ENCODE results near the gene TESPA1. TPM values are rescaled to one million over a fixed set of nuclear protein-coding genes. Genes with fewer than 3 reads are reported as not detected.

Gene TESPA1
- total and polyA plus RNA-seq, 7 donors: 0.08 to 0.87 (median 0.54) TPM; not detected in 2

- no peaks in the 10 kb centered on the region for H3K27me3 ChIP-seq (ENCODE audit: insufficient read depth in 3 of 3, low read length in 2 of 3)
- intact Hi-C loops (cut with DNase I): no loop called here
- H3K27ac ChIP-seq: no peak overlapping the region
- H3K4me3 ChIP-seq: no peak overlapping the region
- TF ChIP-seq, protein P1, sequence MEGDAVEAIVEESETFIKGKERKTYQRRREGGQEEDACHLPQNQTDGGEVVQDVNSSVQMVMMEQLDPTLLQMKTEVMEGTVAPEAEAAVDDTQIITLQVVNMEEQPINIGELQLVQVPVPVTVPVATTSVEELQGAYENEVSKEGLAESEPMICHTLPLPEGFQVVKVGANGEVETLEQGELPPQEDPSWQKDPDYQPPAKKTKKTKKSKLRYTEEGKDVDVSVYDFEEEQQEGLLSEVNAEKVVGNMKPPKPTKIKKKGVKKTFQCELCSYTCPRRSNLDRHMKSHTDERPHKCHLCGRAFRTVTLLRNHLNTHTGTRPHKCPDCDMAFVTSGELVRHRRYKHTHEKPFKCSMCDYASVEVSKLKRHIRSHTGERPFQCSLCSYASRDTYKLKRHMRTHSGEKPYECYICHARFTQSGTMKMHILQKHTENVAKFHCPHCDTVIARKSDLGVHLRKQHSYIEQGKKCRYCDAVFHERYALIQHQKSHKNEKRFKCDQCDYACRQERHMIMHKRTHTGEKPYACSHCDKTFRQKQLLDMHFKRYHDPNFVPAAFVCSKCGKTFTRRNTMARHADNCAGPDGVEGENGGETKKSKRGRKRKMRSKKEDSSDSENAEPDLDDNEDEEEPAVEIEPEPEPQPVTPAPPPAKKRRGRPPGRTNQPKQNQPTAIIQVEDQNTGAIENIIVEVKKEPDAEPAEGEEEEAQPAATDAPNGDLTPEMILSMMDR (IDR thresholded peaks at IDR 0.05): no peak
- 51 to 61% (median 54%) methylated on average over 5 of the region's 5 CpGs for WGBS, 3 donors
- no peaks in the 10 kb centered on the region for H3K36me3 ChIP-seq (ENCODE audit: insufficient read depth in 1 of 2, low read depth in 1 of 2)
- no peaks in the 10 kb centered on the region for H3K9me3 ChIP-seq
- H3K4me1 ChIP-seq: no peaks in the 10 kb centered on the region
- DNase-seq (no peak), ATAC-seq (no peak)
Observed at GRCh38 chr12:54935235-54935951, 49.2 kb downstream of the TESPA1 start.

DNA sequence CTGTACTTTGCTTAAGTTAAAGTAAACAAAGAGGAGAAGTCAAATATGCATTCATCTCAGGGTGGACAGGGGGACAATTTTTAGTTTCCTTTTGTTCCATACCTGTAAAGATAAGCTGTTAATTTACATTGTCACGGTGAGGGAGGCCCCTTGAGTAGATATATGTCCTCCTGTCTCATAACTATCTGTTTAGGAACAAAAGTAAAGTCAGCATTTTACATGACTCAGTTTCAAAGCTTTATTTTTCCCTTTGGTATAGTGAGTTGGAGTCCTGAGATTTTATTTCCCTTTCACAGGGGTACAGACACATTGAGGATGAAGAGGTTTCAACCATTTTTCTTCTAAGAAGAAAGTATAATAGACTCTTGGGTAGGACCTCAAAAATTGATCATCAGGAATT lies 50.1 kb downstream of the TESPA1 start:
- H3K27ac ChIP-seq: no peak overlapping the region
- TF ChIP-seq, protein P1 (IDR thresholded peaks at IDR 0.05): no peak
- no peaks in the 10 kb centered on the region for H3K4me1 ChIP-seq
- no peaks in the 10 kb centered on the region for H3K27me3 ChIP-seq (ENCODE audit: insufficient read depth in 3 of 3, low read length in 2 of 3)
- H3K36me3 ChIP-seq (ENCODE audit: insufficient read depth in 1 of 2, low read depth in 1 of 2): no peaks in the 10 kb centered on the region
- intact Hi-C loops (cut with DNase I): no loop called here
- ATAC-seq: no peak
- H3K9me3 ChIP-seq: no peaks in the 10 kb centered on the region
- DNase-seq: no peak
- H3K4me3 ChIP-seq: no peak overlapping the region
- WGBS, 3 donors: 23 to 73% (median 69%) methylated on average over 1 of the region's 1 CpG

DNA sequence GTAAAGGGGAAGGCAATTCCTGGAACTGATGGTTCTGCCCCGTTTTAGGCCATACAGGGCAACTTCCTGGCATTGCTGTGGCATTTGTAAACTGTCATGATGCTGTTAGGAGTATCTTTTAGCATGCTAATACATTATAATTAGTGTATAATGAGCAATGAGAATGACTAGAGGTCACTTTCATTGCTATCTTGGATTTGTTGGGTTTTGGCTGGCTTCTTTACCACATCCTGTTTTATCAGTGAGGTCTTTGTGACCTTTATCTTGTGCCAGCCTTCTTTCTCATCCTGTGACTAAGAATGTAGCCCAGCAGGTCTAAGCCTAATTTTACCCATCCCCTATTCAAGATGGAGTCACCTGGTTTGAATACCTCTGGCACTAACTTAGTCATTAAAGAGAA lies 51.2 kb downstream of the TESPA1 start:
- Histone ChIP-seq H3K9me3 (no peaks in the 10 kb centered on the region), H3K27ac (no peak overlapping the region), H3K4me3 (no peak overlapping the region), H3K27me3 (ENCODE audit: insufficient read depth in 3 of 3, low read length in 2 of 3) (no peaks in the 10 kb centered on the region), H3K36me3 (ENCODE audit: insufficient read depth in 1 of 2, low read depth in 1 of 2) (no peaks in the 10 kb centered on the region), H3K4me1 (no peaks in the 10 kb centered on the region)
- no peak for ATAC-seq
- TF ChIP-seq, protein P1 (IDR thresholded peaks at IDR 0.05): no peak
- DNase-seq: no peak
- intact Hi-C loops (cut with DNase I): no loop called here
- WGBS, 3 donors: 56 to 79% (median 71%) methylated on average over 1 of the region's 1 CpG

DNA sequence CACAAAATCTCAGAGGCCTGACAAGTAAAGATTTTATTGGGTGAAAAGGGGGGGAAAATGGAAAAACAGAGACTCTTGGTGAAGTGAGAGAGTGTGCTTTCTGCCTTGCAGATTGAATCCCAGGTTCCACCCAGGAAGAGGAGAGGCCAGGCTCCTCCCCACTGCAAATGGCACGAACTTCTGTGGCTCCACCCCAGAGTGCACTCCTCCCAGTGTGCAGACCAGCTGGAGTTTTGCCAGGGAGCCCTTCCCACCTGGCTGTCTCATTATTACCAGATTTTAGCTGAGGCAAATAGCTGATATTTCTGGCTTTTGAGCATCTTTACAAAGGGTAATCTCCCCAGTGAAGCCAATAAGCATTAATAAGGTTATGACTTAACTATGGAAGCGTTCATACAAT lies 51.9 kb downstream of the TESPA1 start:
- Histone ChIP-seq H3K27me3 (ENCODE audit: insufficient read depth in 3 of 3, low read length in 2 of 3) (no peaks in the 10 kb centered on the region), H3K4me1 (no peaks in the 10 kb centered on the region), H3K36me3 (ENCODE audit: insufficient read depth in 1 of 2, low read depth in 1 of 2) (no peaks in the 10 kb centered on the region), H3K9me3 (no peaks in the 10 kb centered on the region), H3K4me3 (no peak overlapping the region), H3K27ac (no peak overlapping the region)
- ATAC-seq (no peak), DNase-seq (no peak)
- TF ChIP-seq, protein P1 (IDR thresholded peaks at IDR 0.05): no peak
- WGBS, 3 donors: 52 to 57% (median 53%) methylated on average over 2 of the region's 2 CpGs
- intact Hi-C loops (cut with DNase I): no loop called here

GRCh38 chr12:54932038-54932437 lies 52.5 kb downstream of the TESPA1 start:
- Histone ChIP-seq H3K4me1 (no peaks in the 10 kb centered on the region), H3K36me3 (ENCODE audit: insufficient read depth in 1 of 2, low read depth in 1 of 2) (no peaks in the 10 kb centered on the region), H3K27ac (no peak overlapping the region), H3K4me3 (no peak overlapping the region), H3K27me3 (ENCODE audit: insufficient read depth in 3 of 3, low read length in 2 of 3) (no peaks in the 10 kb centered on the region), H3K9me3 (no peaks in the 10 kb centered on the region)
- TF ChIP-seq, protein P1 (IDR thresholded peaks at IDR 0.05): no peak
- 94 to 98% (median 94%) methylated on average over 4 of the region's 4 CpGs for WGBS, 3 donors
- intact Hi-C loops (cut with DNase I): no loop called here
- ATAC-seq (no peak), DNase-seq (no peak)
